Spleen (tissue), 11 donors: ENCODE measurements around the gene MAP2K5. TPM values are rescaled to one million over a fixed set of nuclear protein-coding genes. Genes with fewer than 3 reads are reported as not detected.

Experiments used
- DNase-seq: peaks from one replicate; pipeline ENCODE4 v3.0.0-alpha.2; 2020
- H3K27ac ChIP-seq, 8 donors: fragments of 200-600 bp; sonication (generic) in 7 of 8; 1 replicate in 4 of 8; 2 replicates in 4 of 8; pipeline versions ENCODE4 v1.5.0 to v1.8.0; 2016 to 2021; ENCODE audit warnings: inconsistent platforms in 4 of 8, mild to moderate bottlenecking in 4 of 8, moderate library complexity in 1 of 8
- H3K27me3 ChIP-seq, 7 donors: fragments of 200-600 bp; sonication (generic) in 6 of 7; replicated peaks in 1 of 7; 1 replicate in 4 of 7; 2 replicates in 3 of 7; pipeline versions ENCODE4 v1.5.0 to v1.8.0; 2016 to 2021; ENCODE audit warnings: inconsistent platforms in 3 of 7, mild to moderate bottlenecking in 1 of 7
- H3K36me3 ChIP-seq, 6 donors: fragments of 200-600 bp; sonication (generic) in 5 of 6; 1 replicate in 4 of 6; 2 replicates in 2 of 6; pipeline versions ENCODE4 v1.5.0 to v1.8.0; 2016 to 2021; ENCODE audit warnings: inconsistent platforms in 2 of 6
- H3K4me1 ChIP-seq, 6 donors: fragments of 200-600 bp; sonication (generic) in 5 of 6; 1 replicate in 3 of 6; 2 replicates in 3 of 6; pipeline versions ENCODE4 v1.5.0 to v1.8.0; 2016 to 2021; ENCODE audit warnings: inconsistent platforms in 3 of 6
- H3K4me3 ChIP-seq, 8 donors: fragments of 200-600 bp; sonication (generic) in 7 of 8; 1 replicate in 4 of 8; 2 replicates in 4 of 8; pipeline versions ENCODE4 v1.5.0 to v1.8.0; 2016 to 2021; ENCODE audit warnings: inconsistent platforms in 4 of 8, mild to moderate bottlenecking in 4 of 8, moderate library complexity in 2 of 8
- H3K9me3 ChIP-seq, 8 donors: fragments of 200-600 bp; sonication (generic) in 7 of 8; 1 replicate in 4 of 8; 2 replicates in 4 of 8; pipeline versions ENCODE4 v1.5.0 to v1.8.0; 2016 to 2021; ENCODE audit warnings: inconsistent platforms in 4 of 8
- POLR2A ChIP-seq, 3 donors: fragments of 450-650 bp; IDR thresholded peaks; one replicate each; pipeline ENCODE4 v1.5.1; 2017; ENCODE audit warnings: antibody characterized with exemption in 3 of 3, mild to moderate bottlenecking in 1 of 3
- POLR2AphosphoS5 ChIP-seq, 3 donors: sonication (generic); formaldehyde crosslinking; IDR thresholded peaks; one replicate each; pipeline ENCODE4 v1.5.1; 2017; ENCODE audit warnings: antibody characterized with exemption in 3 of 3
- WGBS, 5 donors: extraction: QIAGEN DNeasy Blood & Tissue Kit in 3 of 5; methylation state at CpG; one replicate each; pipeline versions ENCODE4 v1.1.5 to v1.1.7; 2013 to 2018; 5-methylcytosine and 5-hydroxymethylcytosine counted together
- intact Hi-C: fragments of 100-400 bp; cut with DNase I; formaldehyde crosslinking; loops from one replicate; pipeline ENCODE4 v1.15.0; 2023; ENCODE audit warnings: low total_unique reads
- polyA plus RNA-seq, 3 donors: library from polyadenylated mRNA; stranded (reverse); fragments of 200-250 nt; gene quantifications; one replicate each; pipeline ENCODE4 v1.2.1, GENCODE V29; 2013
- total RNA-seq, 7 donors: library from RNA; depleted of rRNA in 3 of 7; stranded (reverse); fragments of >200 nt in 3 of 7; fragmentation: NEBNext Ultra II Directional in 4 of 7; extraction: Animal tissue kit (Norgen Biotek cat#: 25700) in 4 of 7; gene quantifications; one replicate each; pipeline versions ENCODE4 v1.1.0 to v1.2.1, GENCODE V29; 2016 to 2021
- TF ChIP-seq, protein P1 (sequence below), 11 experiments: fragments of 200-600 bp in 7 of 11; fragments of 450-650 bp in 4 of 11; sonication (generic) in 4 of 11; IDR thresholded peaks in 8 of 11; conservative IDR thresholded peaks in 3 of 11; 1 replicate in 7 of 11; 2 replicates in 4 of 11; pipeline versions ENCODE4 v1.4.0 to v1.8.0; 2016 to 2021; ENCODE audit warnings: antibody characterized with exemption in 11 of 11, inconsistent platforms in 4 of 11, mild to moderate bottlenecking in 1 of 11
- donor health status: healthy with polysubstance abuse.
- donor health status: DM: no; HTN: no; CAD: no; lungs with moderate emphysema.
- donor health status: DM: no; HTN: no; CAD: no.
- donor health status: Bipolar disorder and iron deficiency.
- donor health status: healthy.
- donor health status: DM: no; HTN: no; CAD: no.
- donor health status: DM: yes; HTN: yes; CAD: no.

Gene MAP2K5
- total and polyA plus RNA-seq, 10 donors, result 8.4 to 30.4 (median 14.6) TPM

DNA sequence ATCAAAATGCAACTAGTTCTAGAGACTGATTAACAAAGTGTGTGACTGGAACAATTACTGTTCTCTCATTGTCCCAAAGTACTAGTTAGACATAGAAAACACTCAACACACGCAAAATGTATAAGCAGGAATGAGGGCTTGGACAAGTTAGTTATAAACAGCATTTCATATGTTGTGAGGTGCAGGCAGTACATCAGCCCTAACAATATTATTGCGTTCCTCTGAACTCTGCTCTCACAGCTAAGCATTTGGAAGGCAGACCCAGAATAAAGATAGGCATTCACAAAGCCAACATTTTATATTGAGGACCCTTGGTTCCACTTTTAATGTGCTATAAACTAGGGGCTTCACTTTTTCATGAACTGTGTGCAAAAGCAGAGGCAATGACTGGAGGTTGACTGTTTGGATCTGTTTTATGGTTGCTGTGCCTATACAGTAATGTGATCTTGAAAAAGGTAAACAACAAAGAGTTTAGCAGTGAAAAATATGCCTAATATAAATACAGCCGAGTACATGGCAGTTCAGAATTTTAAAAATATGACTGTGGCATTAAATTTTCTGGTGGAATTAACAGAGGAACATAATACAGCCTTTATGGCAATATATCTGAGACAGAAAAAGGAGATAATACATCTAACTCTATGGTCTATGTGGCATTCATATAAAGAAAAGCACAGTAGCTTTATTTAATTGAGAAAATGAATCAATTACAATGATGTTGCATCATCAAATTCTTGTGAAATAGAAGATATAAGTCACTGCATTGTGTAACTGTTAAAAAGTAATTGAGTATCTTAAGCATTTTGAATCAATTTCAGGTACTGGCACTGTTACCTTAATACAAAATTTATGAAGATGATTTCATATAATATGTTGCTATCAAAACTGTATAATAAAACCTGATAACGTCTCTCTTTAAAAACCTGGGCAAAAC is 202.8 kb downstream of the MAP2K5 start:
- Histone ChIP-seq H3K4me1 (peaks cover 0 to 42% (median 13%) of the 10 kb centered on the region in 6 donors), H3K9me3 (no peaks in the 10 kb centered on the region), H3K27me3 (no peaks in the 10 kb centered on the region), H3K4me3 (no peak overlapping the region), H3K36me3 (peaks cover 0 to 9% (median 2%) of the 10 kb centered on the region in 6 donors), H3K27ac (peak overlapping the region in 1 of 8 donors; percentile 47)
- intact Hi-C loops, result no loop called here
- 90 to 94% (median 91%) methylated on average over 4 of the region's 4 CpGs for WGBS, 5 donors
- TF ChIP-seq, protein P1, sequence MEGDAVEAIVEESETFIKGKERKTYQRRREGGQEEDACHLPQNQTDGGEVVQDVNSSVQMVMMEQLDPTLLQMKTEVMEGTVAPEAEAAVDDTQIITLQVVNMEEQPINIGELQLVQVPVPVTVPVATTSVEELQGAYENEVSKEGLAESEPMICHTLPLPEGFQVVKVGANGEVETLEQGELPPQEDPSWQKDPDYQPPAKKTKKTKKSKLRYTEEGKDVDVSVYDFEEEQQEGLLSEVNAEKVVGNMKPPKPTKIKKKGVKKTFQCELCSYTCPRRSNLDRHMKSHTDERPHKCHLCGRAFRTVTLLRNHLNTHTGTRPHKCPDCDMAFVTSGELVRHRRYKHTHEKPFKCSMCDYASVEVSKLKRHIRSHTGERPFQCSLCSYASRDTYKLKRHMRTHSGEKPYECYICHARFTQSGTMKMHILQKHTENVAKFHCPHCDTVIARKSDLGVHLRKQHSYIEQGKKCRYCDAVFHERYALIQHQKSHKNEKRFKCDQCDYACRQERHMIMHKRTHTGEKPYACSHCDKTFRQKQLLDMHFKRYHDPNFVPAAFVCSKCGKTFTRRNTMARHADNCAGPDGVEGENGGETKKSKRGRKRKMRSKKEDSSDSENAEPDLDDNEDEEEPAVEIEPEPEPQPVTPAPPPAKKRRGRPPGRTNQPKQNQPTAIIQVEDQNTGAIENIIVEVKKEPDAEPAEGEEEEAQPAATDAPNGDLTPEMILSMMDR (IDR thresholded peaks at IDR 0.05 in 8 of 11, conservative IDR thresholded peaks at IDR 0.05 in 3 of 11), result no peak
- TF ChIP-seq POLR2AphosphoS5 (IDR thresholded peaks at IDR 0.05), result no peak
- no peak for TF ChIP-seq POLR2A (IDR thresholded peaks at IDR 0.05)
- no peak for DNase-seq

DNA sequence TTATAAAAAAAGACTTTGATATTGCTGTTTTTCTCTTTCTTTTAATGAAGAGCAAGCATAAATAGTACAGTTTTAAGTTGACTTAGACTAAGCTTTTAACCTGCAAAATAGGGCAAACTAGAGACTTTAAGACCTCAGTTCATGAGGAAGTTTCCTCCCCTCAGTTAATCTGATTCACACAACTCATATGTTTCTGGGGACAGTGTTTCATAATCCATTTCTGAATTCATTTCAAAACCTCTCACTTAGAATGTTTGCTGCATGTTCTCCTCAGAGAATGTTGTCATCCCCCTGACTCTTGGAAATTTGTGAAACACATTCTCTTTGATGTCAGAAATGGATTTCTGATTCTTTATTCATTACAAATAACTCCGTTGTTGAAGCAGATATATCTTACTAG is 203.5 kb downstream of the MAP2K5 start:
- TF ChIP-seq POLR2A (IDR thresholded peaks at IDR 0.05) (no peak), POLR2AphosphoS5 (IDR thresholded peaks at IDR 0.05) (no peak)
- TF ChIP-seq, protein P1 (IDR thresholded peaks at IDR 0.05 in 8 of 11, conservative IDR thresholded peaks at IDR 0.05 in 3 of 11), result no peak
- Histone ChIP-seq H3K27ac (peak overlapping the region in 2 of 8 donors; percentile 37 to 47), H3K36me3 (peaks cover 0 to 9% (median 2%) of the 10 kb centered on the region in 6 donors), H3K4me3 (no peak overlapping the region), H3K27me3 (no peaks in the 10 kb centered on the region), H3K9me3 (no peaks in the 10 kb centered on the region), H3K4me1 (peaks cover 0 to 46% (median 13%) of the 10 kb centered on the region in 6 donors)
- 41 to 70% (median 62%) methylated on average over 1 of the region's 1 CpG for WGBS, 5 donors
- intact Hi-C loops, result no loop called here
- DNase-seq, result no peak

DNA sequence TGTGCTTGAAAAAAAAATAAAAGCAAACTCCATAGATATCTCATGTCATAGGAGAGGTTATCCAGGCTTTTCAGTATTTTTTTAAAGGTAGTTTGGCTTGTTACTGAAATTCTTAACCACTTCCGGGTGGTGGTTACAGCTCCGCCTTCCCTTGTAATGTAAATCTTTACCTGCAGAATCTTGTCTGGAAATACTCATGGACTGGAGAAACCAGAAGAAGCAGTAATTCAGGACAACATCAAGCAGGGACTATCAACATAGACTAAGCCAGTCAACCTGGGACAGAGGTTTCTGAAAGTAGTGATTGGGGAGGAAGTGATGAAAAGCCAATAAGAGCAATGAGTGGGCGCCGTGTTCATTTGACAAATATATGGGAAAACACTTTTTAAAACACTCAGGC is 203.9 kb downstream of the MAP2K5 start:
- peak overlapping the region in 2 of 8 donors; percentile 37 to 47 for H3K27ac ChIP-seq
- intact Hi-C loops, result no loop called here
- H3K4me1 ChIP-seq, result peaks cover 0 to 42% (median 13%) of the 10 kb centered on the region in 6 donors
- no peaks in the 10 kb centered on the region for H3K9me3 ChIP-seq
- peaks cover 0 to 9% (median 2%) of the 10 kb centered on the region in 6 donors for H3K36me3 ChIP-seq
- TF ChIP-seq POLR2A (IDR thresholded peaks at IDR 0.05), result no peak
- TF ChIP-seq POLR2AphosphoS5 (IDR thresholded peaks at IDR 0.05), result no peak
- TF ChIP-seq, protein P1 (IDR thresholded peaks at IDR 0.05 in 8 of 11, conservative IDR thresholded peaks at IDR 0.05 in 3 of 11), result no peak
- H3K27me3 ChIP-seq, result no peaks in the 10 kb centered on the region
- no peak overlapping the region for H3K4me3 ChIP-seq
- DNase-seq, result no peak
- 64 to 81% (median 74%) methylated on average over 4 of the region's 4 CpGs for WGBS, 5 donors

DNA sequence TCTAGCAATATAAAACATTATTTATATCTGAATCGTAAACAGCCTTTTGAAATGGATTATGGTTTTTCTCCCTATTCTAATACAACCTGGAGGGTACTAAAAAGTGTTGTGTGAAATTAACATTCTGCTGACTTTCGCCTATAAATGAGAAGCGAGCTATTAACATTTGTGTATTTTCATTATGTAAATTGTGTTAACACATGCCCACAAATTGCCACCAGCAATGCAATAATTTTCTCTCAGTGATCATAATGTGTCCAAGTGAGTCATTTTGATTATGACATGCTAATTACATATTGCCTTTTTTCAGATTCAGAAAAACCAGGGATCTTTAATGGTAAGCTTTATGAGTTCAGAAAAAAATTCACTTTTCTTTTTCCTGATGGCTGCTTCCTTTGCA is 205.4 kb downstream of the MAP2K5 start:
- peaks cover 0 to 41% (median 13%) of the 10 kb centered on the region in 6 donors for H3K4me1 ChIP-seq
- intact Hi-C loops, result no loop called here
- no peak for TF ChIP-seq POLR2AphosphoS5 (IDR thresholded peaks at IDR 0.05)
- TF ChIP-seq POLR2A (IDR thresholded peaks at IDR 0.05), result no peak
- TF ChIP-seq, protein P1 (IDR thresholded peaks at IDR 0.05 in 8 of 11, conservative IDR thresholded peaks at IDR 0.05 in 3 of 11), result no peak
- 91 to 97% (median 95%) methylated on average over 3 of the region's 3 CpGs for WGBS, 5 donors
- H3K4me3 ChIP-seq, result no peak overlapping the region
- no peak for DNase-seq
- H3K9me3 ChIP-seq, result no peaks in the 10 kb centered on the region
- no peak overlapping the region for H3K27ac ChIP-seq
- peaks cover 0 to 9% (median 2%) of the 10 kb centered on the region in 6 donors for H3K36me3 ChIP-seq
- no peaks in the 10 kb centered on the region for H3K27me3 ChIP-seq
